Activated B cell treated with CpG ODN at 0.5 μM for 24 hours (primary cell): ENCODE measurements around the gene URI1. TPM values are rescaled to one million over a fixed set of nuclear protein-coding genes. Genes with fewer than 3 reads are reported as not detected.

Experiments used
- ATAC-seq: fragments of 200-7000 bp; cut with Tn5 transposase; one replicate; pipeline ENCODE4 v1.10.0; 2021; ENCODE audit warnings: low read depth, mild to moderate bottlenecking, moderate library complexity
- CTCF ChIA-PET: fragments of 350-600 bp; sonication (Branson Sonifier 250); formaldehyde crosslinking; loops from one replicate; lab custom pipeline; 2021; ENCODE audit warnings: antibody characterized with exemption; lab: Charles Lee
- POLR2A ChIA-PET: fragments of 350-600 bp; sonication (Branson Sonifier 250); formaldehyde crosslinking; loops from one replicate; lab custom pipeline; 2021; ENCODE audit warnings: antibody characterized with exemption; lab: Charles Lee
- DNase-seq: peaks from one replicate; pipeline ENCODE4 v3.0.0; 2022
- H3K27ac Mint-ChIP-seq: one replicate; pipeline ENCODE4 v1.8.0; 2020; ENCODE audit warnings: mixed read lengths
- H3K27me3 Mint-ChIP-seq: one replicate; pipeline ENCODE4 v1.8.0; 2021; ENCODE audit warnings: mixed read lengths
- H3K36me3 Mint-ChIP-seq: one replicate; pipeline ENCODE4 v1.8.0; 2021; ENCODE audit warnings: low read depth, mixed read lengths
- H3K4me1 Mint-ChIP-seq: one replicate; pipeline ENCODE4 v1.8.0; 2021; ENCODE audit warnings: mixed read lengths
- H3K4me3 Mint-ChIP-seq: one replicate; pipeline ENCODE4 v1.8.0; 2020; ENCODE audit warnings: mild to moderate bottlenecking, mixed read lengths
- H3K9me3 Mint-ChIP-seq: one replicate; pipeline ENCODE4 v1.8.0; 2020; ENCODE audit warnings: mixed read lengths
- CTCF ChIP-seq: fragments of 200-600 bp; IDR thresholded peaks from one replicate; pipeline ENCODE4 v1.8.0; 2022; ENCODE audit warnings: antibody characterized with exemption, mild to moderate bottlenecking
- intact Hi-C: fragments of 100-400 bp; cut with micrococcal nuclease; formaldehyde crosslinking; loops from one replicate; pipeline ENCODE4 v1.15.1; 2024
- total RNA-seq: library from RNA; stranded (reverse); gene quantifications from 2 replicates; pipeline ENCODE4 v1.2.3, GENCODE V29; 2022

URI1 gene
- total RNA-seq, 1 donor from 2014 or later = 50.6 TPM

- no peak for DNase-seq
- ChIA-PET CTCF (no interaction called here), POLR2A (no interaction called here)
- TF ChIP-seq CTCF = no peak
- no peak for ATAC-seq
- H3K36me3 Mint-ChIP-seq = peaks cover 21% of the 10 kb centered on the region
- no peak overlapping the region for H3K4me3 Mint-ChIP-seq
- H3K4me1 Mint-ChIP-seq = peaks cover 18% of the 10 kb centered on the region
- no peak overlapping the region for H3K27ac Mint-ChIP-seq
- H3K27me3 Mint-ChIP-seq = no peaks in the 10 kb centered on the region
- intact Hi-C loops = no loop called here
- H3K9me3 Mint-ChIP-seq = no peaks in the 10 kb centered on the region
These were observed 80.6 kb downstream of the URI1 start for GRCh38 chr19:30022659-30023058.

DNA sequence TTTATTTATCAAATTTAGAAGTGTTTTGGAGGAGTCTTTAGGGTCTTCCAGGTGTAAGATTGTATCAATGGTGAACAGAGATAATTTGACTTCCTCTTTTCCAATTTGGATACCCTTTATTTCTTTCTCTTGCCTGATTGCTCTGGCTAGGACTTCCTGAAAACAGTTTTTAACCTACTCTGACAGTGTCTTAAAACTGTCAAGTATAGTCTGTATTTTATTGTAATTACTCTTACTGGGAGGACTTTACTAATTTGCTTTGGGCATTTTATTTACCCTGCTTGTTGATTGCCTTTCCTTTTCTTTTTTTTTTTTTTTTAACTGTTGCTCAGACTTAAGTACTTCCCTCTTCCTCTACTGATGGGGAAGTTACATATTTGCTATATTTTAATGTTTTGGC is 81.3 kb downstream of the URI1 start:
- H3K4me1 Mint-ChIP-seq = peaks cover 16% of the 10 kb centered on the region
- DNase-seq (no peak), ATAC-seq (no peak)
- POLR2A ChIA-PET = no interaction called here
- no peaks in the 10 kb centered on the region for H3K27me3 Mint-ChIP-seq
- CTCF ChIA-PET = no interaction called here
- no peaks in the 10 kb centered on the region for H3K9me3 Mint-ChIP-seq
- intact Hi-C loops = no loop called here
- H3K27ac Mint-ChIP-seq = no peak overlapping the region
- no peak overlapping the region for H3K4me3 Mint-ChIP-seq
- TF ChIP-seq CTCF = no peak
- peaks cover 22% of the 10 kb centered on the region for H3K36me3 Mint-ChIP-seq

GRCh38 chr19:30024091-30024490 is 82.1 kb downstream of the URI1 start:
- ATAC-seq (no peak), DNase-seq (no peak)
- CTCF ChIA-PET = no interaction called here
- Mint-ChIP-seq H3K36me3 (peaks cover 26% of the 10 kb centered on the region), H3K4me3 (no peak overlapping the region), H3K27ac (no peak overlapping the region), H3K9me3 (no peaks in the 10 kb centered on the region), H3K27me3 (no peaks in the 10 kb centered on the region), H3K4me1 (peaks cover 19% of the 10 kb centered on the region)
- POLR2A ChIA-PET = no interaction called here
- intact Hi-C loops = no loop called here
- TF ChIP-seq CTCF = no peak

GRCh38 chr19:30026933-30027332 is 84.9 kb downstream of the URI1 start:
- POLR2A ChIA-PET = no interaction called here
- H3K9me3 Mint-ChIP-seq = no peaks in the 10 kb centered on the region
- no peak overlapping the region for H3K4me3 Mint-ChIP-seq
- DNase-seq = no peak
- H3K36me3 Mint-ChIP-seq = peaks cover 52% of the 10 kb centered on the region
- H3K27me3 Mint-ChIP-seq = no peaks in the 10 kb centered on the region
- CTCF ChIA-PET = no interaction called here
- H3K27ac Mint-ChIP-seq = no peak overlapping the region
- intact Hi-C loops = no loop called here
- no peak for ATAC-seq
- no peak for TF ChIP-seq CTCF
- peaks cover 30% of the 10 kb centered on the region for H3K4me1 Mint-ChIP-seq

DNA sequence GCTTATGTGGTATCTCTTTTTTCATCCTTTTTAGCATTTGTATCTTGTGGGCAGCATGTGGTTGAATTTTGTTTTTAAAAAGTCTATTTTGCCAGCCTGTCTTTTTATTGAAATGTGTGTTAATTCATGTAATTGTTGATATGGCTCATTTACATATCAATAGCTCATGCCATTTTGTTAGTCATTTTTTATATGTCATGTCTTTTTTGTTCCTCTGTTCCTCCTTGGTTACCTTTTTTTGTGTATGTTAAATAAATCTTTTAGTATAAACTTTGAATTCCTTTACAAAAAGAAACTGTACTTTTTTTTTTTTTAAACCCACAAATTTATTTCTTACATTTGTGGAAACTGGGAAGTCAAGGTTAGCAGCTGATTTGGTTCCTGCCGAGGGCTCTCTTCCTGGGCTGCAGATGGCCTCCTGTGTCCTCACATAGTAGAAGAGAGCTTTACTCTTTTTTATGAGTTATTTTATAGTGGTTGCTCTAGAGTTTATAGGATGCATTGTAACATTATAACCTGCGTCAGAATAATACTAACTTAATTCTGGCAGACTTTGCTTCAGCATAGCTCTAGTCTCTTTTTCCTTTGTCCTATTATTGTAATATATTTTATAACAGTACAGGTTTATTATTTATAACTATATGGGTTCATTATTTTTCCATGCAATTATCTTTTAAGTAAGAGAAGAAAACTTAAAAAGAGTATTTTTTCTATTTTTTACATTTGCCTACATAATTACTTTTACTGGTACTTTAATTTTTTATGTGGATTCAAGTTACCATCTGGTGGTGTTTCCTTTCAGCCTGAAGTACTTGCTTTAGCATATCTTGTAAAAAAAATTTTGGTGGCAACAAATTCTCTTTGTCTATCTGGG is 86.3 kb downstream of the URI1 start:
- Mint-ChIP-seq H3K27ac (no peak overlapping the region), H3K27me3 (no peaks in the 10 kb centered on the region), H3K9me3 (no peaks in the 10 kb centered on the region), H3K36me3 (peaks cover 54% of the 10 kb centered on the region), H3K4me1 (peaks cover 24% of the 10 kb centered on the region), H3K4me3 (no peak overlapping the region)
- no peak for ATAC-seq
- no peak for TF ChIP-seq CTCF
- no peak for DNase-seq
- POLR2A ChIA-PET = no interaction called here
- intact Hi-C loops = no loop called here
- CTCF ChIA-PET = no interaction called here
